Endometrium (tissue), 2 donors: Measurements from ENCODE around the gene NBEA.
"Not testable (repeated sequence)": the region's sequence is repeated elsewhere in the genome, so short reads cannot be mapped to it uniquely, and the experiment has no call there.

Source experiments
- FAIRE-seq: peaks from 2 replicates; lab custom pipeline; 2012; peaks lifted over from hg19 to GRCh38; lab: Jason Lieb, UNC
- donor health status: control.
- donor health status: control.

The NBEA gene

GRCh38 chr13:34944751-34945150 lies 2.7 kb downstream of the NBEA start:
- no peak for FAIRE-seq

- no peak for FAIRE-seq
Measured at GRCh38 chr13:34951528-34951927, 9.5 kb downstream of the NBEA start.

GRCh38 chr13:34959489-34959888 lies 17.4 kb downstream of the NBEA start:
- FAIRE-seq = no peak

GRCh38 chr13:34964558-34964957 lies 22.5 kb downstream of the NBEA start:
- no peak for FAIRE-seq

- FAIRE-seq = no peak
Measured at GRCh38 chr13:34967851-34968562, 25.9 kb downstream of the NBEA start.

GRCh38 chr13:34969539-34969938 lies 27.5 kb downstream of the NBEA start:
- FAIRE-seq = not testable (repeated sequence)

- no peak for FAIRE-seq
Measured at GRCh38 chr13:34970961-34971360, 28.9 kb downstream of the NBEA start.

- FAIRE-seq = no peak
Measured at GRCh38 chr13:34971473-34971872, 29.4 kb downstream of the NBEA start.

- not testable (repeated sequence) for FAIRE-seq
Measured at GRCh38 chr13:34985199-34985598, 43.1 kb downstream of the NBEA start.

GRCh38 chr13:34988330-34988791 lies 46.3 kb downstream of the NBEA start:
- no peak for FAIRE-seq

- FAIRE-seq = no peak
Measured at GRCh38 chr13:34990399-34991214, 48.5 kb downstream of the NBEA start.

GRCh38 chr13:34993470-34993869 lies 51.4 kb downstream of the NBEA start:
- FAIRE-seq = no peak

GRCh38 chr13:35003734-35004133 lies 61.7 kb downstream of the NBEA start:
- not testable (repeated sequence) for FAIRE-seq

- no peak for FAIRE-seq
Measured at GRCh38 chr13:35005051-35005450, 63.0 kb downstream of the NBEA start.

- no peak for FAIRE-seq
Measured at GRCh38 chr13:35014606-35015213, 72.6 kb downstream of the NBEA start.

- FAIRE-seq = no peak
Measured at GRCh38 chr13:35016362-35017112, 74.5 kb downstream of the NBEA start.

GRCh38 chr13:35025314-35025713 lies 83.2 kb downstream of the NBEA start:
- FAIRE-seq = no peak

GRCh38 chr13:35028338-35028867 lies 86.3 kb downstream of the NBEA start:
- no peak for FAIRE-seq

GRCh38 chr13:35039012-35039411 lies 96.9 kb downstream of the NBEA start:
- no peak for FAIRE-seq

- FAIRE-seq = no peak
Measured at GRCh38 chr13:35046587-35046986, 104.5 kb downstream of the NBEA start.

GRCh38 chr13:35055705-35056104 lies 113.6 kb downstream of the NBEA start:
- no peak for FAIRE-seq

- no peak for FAIRE-seq
Measured at GRCh38 chr13:35057858-35058257, 115.8 kb downstream of the NBEA start.
